HEK293 (cell line): ENCODE results near the gene KDM4B.

ENCODE experiments used
- HOXC10 ChIP-seq: sonication (generic); formaldehyde crosslinking; IDR thresholded peaks from 2 replicates; pipeline ENCODE4 v1.8.1; 2023; ENCODE audit warnings: mild to moderate bottlenecking, missing genetic modification reagents
- OVOL3 ChIP-seq: fragments of 450-650 bp; formaldehyde crosslinking; IDR thresholded peaks from 2 replicates; pipeline ENCODE4 v1.5.1; 2016; ENCODE audit warnings: missing biosample characterization, missing genetic modification characterization
- YY1 ChIP-seq: fragments of 450-650 bp; formaldehyde crosslinking; IDR thresholded peaks from 2 replicates; pipeline ENCODE4 v1.5.1; 2018; ENCODE audit warnings: missing biosample characterization, missing genetic modification characterization
- ZNF112 ChIP-seq: fragments of 450-650 bp; formaldehyde crosslinking; IDR thresholded peaks from 2 replicates; pipeline ENCODE4 v1.5.0; 2017; ENCODE audit warnings: missing biosample characterization, missing genetic modification characterization
- ZSCAN30 ChIP-seq: fragments of 450-650 bp; IDR thresholded peaks from 2 replicates; pipeline ENCODE4 v1.5.1; 2018; ENCODE audit warnings: missing biosample characterization, mild to moderate bottlenecking, missing genetic modification characterization, moderate library complexity
- TF ChIP-seq, protein P1 (sequence below): fragments of 450-650 bp; formaldehyde crosslinking; IDR thresholded peaks from 2 replicates; pipeline ENCODE4 v1.5.1; 2016; ENCODE audit warnings: missing biosample characterization, missing genetic modification characterization
- TF ChIP-seq, protein P2 (sequence below): fragments of 450-650 bp; formaldehyde crosslinking; IDR thresholded peaks from 2 replicates; pipeline ENCODE4 v1.5.1; 2016; ENCODE audit warnings: missing biosample characterization, missing genetic modification characterization
- TF ChIP-seq, protein P3 (sequence below): fragments of 450-650 bp; formaldehyde crosslinking; IDR thresholded peaks from 2 replicates; pipeline ENCODE4 v1.5.1; 2016; ENCODE audit warnings: missing biosample characterization, missing genetic modification characterization, borderline replicate concordance
- TF ChIP-seq, protein P4 (sequence below): fragments of 450-650 bp; formaldehyde crosslinking; IDR thresholded peaks from 2 replicates; pipeline ENCODE4 v1.5.1; 2016; ENCODE audit warnings: missing biosample characterization, missing genetic modification characterization

DNA sequence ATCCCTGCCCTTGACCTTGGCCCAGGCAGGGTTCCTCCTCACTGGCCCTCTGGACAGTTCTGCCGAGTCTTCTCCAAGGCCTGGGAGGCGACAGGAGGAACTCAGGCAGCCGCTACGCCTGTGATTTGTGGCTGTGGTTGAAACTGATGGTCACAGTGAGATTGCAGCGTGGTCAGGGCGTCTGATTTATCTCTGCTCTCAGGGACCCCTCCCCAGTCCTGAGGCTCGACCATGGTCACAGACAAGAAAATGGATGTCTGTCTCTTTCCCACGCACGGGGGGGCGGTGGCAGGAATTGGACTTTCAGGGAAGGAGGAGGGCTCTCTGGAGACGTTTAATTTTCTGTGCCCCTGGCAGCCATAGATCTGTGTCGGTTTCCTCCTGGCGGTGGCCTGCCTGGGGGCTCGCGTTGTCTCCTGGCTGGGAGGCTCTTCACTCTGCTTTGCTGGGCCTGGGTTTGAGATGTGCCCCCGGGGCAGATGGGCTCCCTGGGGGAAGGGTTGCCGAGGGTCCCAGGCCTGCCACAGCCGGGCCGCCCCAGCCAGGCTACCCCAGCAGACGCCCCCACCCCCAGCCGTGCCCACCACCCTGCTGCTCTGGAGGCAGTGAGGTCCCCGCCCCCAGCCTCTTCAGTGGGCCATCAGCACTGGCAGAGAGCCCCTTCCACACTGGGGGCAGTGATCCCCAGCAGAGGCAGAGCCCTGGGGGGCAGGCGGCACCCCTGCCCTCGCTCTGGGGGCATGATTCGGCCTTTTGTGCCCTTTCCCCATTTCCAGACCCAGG, 167.4 kb downstream of the KDM4B start:
- TF ChIP-seq YY1 (tag by site-specific recombination) (no peak), ZNF112 (no peak), OVOL3 (no peak), ZSCAN30 (tag by site-specific recombination) (no peak), HOXC10 (CRISPR knock-in tag) (no peak)
- TF ChIP-seq, protein P1, sequence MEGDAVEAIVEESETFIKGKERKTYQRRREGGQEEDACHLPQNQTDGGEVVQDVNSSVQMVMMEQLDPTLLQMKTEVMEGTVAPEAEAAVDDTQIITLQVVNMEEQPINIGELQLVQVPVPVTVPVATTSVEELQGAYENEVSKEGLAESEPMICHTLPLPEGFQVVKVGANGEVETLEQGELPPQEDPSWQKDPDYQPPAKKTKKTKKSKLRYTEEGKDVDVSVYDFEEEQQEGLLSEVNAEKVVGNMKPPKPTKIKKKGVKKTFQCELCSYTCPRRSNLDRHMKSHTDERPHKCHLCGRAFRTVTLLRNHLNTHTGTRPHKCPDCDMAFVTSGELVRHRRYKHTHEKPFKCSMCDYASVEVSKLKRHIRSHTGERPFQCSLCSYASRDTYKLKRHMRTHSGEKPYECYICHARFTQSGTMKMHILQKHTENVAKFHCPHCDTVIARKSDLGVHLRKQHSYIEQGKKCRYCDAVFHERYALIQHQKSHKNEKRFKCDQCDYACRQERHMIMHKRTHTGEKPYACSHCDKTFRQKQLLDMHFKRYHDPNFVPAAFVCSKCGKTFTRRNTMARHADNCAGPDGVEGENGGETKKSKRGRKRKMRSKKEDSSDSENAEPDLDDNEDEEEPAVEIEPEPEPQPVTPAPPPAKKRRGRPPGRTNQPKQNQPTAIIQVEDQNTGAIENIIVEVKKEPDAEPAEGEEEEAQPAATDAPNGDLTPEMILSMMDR (tag by site-specific recombination), result no peak
- TF ChIP-seq, protein P2, sequence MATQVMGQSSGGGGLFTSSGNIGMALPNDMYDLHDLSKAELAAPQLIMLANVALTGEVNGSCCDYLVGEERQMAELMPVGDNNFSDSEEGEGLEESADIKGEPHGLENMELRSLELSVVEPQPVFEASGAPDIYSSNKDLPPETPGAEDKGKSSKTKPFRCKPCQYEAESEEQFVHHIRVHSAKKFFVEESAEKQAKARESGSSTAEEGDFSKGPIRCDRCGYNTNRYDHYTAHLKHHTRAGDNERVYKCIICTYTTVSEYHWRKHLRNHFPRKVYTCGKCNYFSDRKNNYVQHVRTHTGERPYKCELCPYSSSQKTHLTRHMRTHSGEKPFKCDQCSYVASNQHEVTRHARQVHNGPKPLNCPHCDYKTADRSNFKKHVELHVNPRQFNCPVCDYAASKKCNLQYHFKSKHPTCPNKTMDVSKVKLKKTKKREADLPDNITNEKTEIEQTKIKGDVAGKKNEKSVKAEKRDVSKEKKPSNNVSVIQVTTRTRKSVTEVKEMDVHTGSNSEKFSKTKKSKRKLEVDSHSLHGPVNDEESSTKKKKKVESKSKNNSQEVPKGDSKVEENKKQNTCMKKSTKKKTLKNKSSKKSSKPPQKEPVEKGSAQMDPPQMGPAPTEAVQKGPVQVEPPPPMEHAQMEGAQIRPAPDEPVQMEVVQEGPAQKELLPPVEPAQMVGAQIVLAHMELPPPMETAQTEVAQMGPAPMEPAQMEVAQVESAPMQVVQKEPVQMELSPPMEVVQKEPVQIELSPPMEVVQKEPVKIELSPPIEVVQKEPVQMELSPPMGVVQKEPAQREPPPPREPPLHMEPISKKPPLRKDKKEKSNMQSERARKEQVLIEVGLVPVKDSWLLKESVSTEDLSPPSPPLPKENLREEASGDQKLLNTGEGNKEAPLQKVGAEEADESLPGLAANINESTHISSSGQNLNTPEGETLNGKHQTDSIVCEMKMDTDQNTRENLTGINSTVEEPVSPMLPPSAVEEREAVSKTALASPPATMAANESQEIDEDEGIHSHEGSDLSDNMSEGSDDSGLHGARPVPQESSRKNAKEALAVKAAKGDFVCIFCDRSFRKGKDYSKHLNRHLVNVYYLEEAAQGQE (tag by site-specific recombination), result no peak
- TF ChIP-seq, protein P3, sequence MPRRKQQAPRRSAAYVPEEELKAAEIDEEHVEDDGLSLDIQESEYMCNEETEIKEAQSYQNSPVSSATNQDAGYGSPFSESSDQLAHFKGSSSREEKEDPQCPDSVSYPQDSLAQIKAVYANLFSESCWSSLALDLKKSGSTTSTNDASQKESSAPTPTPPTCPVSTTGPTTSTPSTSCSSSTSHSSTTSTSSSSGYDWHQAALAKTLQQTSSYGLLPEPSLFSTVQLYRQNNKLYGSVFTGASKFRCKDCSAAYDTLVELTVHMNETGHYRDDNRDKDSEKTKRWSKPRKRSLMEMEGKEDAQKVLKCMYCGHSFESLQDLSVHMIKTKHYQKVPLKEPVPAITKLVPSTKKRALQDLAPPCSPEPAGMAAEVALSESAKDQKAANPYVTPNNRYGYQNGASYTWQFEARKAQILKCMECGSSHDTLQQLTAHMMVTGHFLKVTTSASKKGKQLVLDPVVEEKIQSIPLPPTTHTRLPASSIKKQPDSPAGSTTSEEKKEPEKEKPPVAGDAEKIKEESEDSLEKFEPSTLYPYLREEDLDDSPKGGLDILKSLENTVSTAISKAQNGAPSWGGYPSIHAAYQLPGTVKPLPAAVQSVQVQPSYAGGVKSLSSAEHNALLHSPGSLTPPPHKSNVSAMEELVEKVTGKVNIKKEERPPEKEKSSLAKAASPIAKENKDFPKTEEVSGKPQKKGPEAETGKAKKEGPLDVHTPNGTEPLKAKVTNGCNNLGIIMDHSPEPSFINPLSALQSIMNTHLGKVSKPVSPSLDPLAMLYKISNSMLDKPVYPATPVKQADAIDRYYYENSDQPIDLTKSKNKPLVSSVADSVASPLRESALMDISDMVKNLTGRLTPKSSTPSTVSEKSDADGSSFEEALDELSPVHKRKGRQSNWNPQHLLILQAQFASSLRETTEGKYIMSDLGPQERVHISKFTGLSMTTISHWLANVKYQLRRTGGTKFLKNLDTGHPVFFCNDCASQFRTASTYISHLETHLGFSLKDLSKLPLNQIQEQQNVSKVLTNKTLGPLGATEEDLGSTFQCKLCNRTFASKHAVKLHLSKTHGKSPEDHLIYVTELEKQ (tag by site-specific recombination), result no peak
- TF ChIP-seq, protein P4, sequence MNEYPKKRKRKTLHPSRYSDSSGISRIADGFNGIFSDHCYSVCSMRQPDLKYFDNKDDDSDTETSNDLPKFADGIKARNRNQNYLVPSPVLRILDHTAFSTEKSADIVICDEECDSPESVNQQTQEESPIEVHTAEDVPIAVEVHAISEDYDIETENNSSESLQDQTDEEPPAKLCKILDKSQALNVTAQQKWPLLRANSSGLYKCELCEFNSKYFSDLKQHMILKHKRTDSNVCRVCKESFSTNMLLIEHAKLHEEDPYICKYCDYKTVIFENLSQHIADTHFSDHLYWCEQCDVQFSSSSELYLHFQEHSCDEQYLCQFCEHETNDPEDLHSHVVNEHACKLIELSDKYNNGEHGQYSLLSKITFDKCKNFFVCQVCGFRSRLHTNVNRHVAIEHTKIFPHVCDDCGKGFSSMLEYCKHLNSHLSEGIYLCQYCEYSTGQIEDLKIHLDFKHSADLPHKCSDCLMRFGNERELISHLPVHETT (tag by site-specific recombination), result no peak
